ENCODE measurements around the gene CLTC. TPM values are rescaled to one million over a fixed set of nuclear protein-coding genes. Genes with fewer than 3 reads are reported as not detected.

Gene CLTC
- total and polyA plus RNA-seq, 2 experiments from 2014 or later, result 107 to 344 TPM

DNA sequence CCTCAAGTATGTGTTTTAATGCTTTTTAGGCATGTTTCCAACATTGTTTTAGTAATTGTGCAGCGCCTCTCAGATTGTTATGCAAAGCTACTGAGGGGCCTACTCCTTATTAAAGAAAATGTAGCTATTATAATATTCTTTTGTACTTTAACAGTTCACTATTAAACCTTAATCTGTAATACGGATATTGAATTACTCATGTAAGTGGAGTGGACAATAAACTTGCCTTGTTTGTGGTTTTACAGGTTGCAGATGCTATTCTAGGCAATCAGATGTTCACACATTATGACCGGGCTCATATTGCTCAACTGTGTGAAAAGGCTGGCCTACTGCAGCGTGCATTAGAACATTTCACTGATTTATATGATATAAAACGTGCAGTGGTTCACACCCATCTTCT lies 46.5 kb downstream of the CLTC start (continued):
- TF ChIP-seq JUNB (IDR thresholded peaks at IDR 0.05; ENCODE audit: unreplicated experiment), result no peak
- no peak for TF ChIP-seq STAT1 (IDR thresholded peaks at IDR 0.05; ENCODE audit: unreplicated experiment)
- no peak for TF ChIP-seq CREB1 (CRISPR knock-in tag; IDR thresholded peaks at IDR 0.05; ENCODE audit: low read depth)
- TF ChIP-seq POLR2AphosphoS5 (IDR thresholded peaks at IDR 0.05; ENCODE audit: low read depth), result no peak
- no peak for TF ChIP-seq EZH2phosphoT487 (IDR thresholded peaks at IDR 0.05; ENCODE audit: unreplicated experiment)
- TF ChIP-seq, protein P1, sequence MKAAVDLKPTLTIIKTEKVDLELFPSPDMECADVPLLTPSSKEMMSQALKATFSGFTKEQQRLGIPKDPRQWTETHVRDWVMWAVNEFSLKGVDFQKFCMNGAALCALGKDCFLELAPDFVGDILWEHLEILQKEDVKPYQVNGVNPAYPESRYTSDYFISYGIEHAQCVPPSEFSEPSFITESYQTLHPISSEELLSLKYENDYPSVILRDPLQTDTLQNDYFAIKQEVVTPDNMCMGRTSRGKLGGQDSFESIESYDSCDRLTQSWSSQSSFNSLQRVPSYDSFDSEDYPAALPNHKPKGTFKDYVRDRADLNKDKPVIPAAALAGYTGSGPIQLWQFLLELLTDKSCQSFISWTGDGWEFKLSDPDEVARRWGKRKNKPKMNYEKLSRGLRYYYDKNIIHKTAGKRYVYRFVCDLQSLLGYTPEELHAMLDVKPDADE (IDR thresholded peaks at IDR 0.05), result no peak
- no peak for TF ChIP-seq NANOG (IDR thresholded peaks at IDR 0.05; ENCODE audit: borderline replicate concordance)
- TF ChIP-seq ZNF331 (CRISPR knock-in tag; IDR thresholded peaks at IDR 0.05; ENCODE audit: low read depth), result no peak

DNA sequence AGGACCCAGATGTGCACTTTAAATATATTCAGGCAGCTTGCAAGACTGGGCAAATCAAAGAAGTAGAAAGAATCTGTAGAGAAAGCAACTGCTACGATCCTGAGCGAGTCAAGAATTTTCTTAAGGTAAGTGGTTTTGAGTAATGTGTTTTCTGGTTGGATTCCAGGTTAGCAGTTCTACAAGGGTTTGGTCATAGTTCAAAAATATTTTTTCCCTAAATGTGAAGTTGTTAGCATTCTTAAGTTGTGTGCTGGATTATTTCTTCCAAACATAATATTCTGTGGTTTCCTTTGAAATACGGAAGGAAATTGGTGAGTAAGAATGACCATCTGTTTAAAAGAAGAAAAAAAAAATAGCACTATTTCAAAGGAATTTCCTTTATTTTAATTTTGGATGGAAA lies 49.1 kb downstream of the CLTC start:
- ATAC-seq (no peak), DNase-seq (ENCODE audit: low spot score) (no peak)
- Histone ChIP-seq H3K79me2 (replicated peaks; ENCODE audit: insufficient read depth) (peaks cover 8% of the 10 kb centered on the region; the same call in 1 of the 2 replicates), H2AFZ (no peak overlapping the region), H3K9me2 (ENCODE audit: insufficient read depth) (no peaks in the 10 kb centered on the region), H3K27ac (ENCODE audit: low read depth) (no peak overlapping the region), H4K20me1 (replicated peaks; ENCODE audit: insufficient read depth) (0 out of 2 replicates have a peak, but pooled peaks cover 6% of the 10 kb centered on the region), H3K4me2 (no peak overlapping the region), H3K27me3 (ENCODE audit: insufficient read depth) (no peaks in the 10 kb centered on the region), H3F3A (replicated peaks; ENCODE audit: low read depth) (no peaks in the 10 kb centered on the region), H3K4me3 (no peak overlapping the region), H3K36me3 (ENCODE audit: insufficient read depth) (peaks cover 65% of the 10 kb centered on the region), H3K4me1 (ENCODE audit: insufficient read depth) (no peaks in the 10 kb centered on the region)
- Mint-ChIP-seq H3K4me3 (no peak overlapping the region), H3K27me3 (ENCODE audit: insufficient read depth, low read depth, poor library complexity) (no peaks in the 10 kb centered on the region), H3K4me1 (no peaks in the 10 kb centered on the region), H3K27ac (no peak overlapping the region), H3K9me3 (no peaks in the 10 kb centered on the region), H3K36me3 (ENCODE audit: low read depth) (peaks cover 66% of the 10 kb centered on the region)
- TF ChIP-seq ZNF331 (CRISPR knock-in tag; IDR thresholded peaks at IDR 0.05; ENCODE audit: low read depth) (no peak), POLR2AphosphoS5 (IDR thresholded peaks at IDR 0.05; ENCODE audit: low read depth) (no peak), JUNB (IDR thresholded peaks at IDR 0.05; ENCODE audit: unreplicated experiment) (no peak), ZNF114 (CRISPR knock-in tag; IDR thresholded peaks at IDR 0.05) (no peak)
- TF ChIP-seq, protein P2, sequence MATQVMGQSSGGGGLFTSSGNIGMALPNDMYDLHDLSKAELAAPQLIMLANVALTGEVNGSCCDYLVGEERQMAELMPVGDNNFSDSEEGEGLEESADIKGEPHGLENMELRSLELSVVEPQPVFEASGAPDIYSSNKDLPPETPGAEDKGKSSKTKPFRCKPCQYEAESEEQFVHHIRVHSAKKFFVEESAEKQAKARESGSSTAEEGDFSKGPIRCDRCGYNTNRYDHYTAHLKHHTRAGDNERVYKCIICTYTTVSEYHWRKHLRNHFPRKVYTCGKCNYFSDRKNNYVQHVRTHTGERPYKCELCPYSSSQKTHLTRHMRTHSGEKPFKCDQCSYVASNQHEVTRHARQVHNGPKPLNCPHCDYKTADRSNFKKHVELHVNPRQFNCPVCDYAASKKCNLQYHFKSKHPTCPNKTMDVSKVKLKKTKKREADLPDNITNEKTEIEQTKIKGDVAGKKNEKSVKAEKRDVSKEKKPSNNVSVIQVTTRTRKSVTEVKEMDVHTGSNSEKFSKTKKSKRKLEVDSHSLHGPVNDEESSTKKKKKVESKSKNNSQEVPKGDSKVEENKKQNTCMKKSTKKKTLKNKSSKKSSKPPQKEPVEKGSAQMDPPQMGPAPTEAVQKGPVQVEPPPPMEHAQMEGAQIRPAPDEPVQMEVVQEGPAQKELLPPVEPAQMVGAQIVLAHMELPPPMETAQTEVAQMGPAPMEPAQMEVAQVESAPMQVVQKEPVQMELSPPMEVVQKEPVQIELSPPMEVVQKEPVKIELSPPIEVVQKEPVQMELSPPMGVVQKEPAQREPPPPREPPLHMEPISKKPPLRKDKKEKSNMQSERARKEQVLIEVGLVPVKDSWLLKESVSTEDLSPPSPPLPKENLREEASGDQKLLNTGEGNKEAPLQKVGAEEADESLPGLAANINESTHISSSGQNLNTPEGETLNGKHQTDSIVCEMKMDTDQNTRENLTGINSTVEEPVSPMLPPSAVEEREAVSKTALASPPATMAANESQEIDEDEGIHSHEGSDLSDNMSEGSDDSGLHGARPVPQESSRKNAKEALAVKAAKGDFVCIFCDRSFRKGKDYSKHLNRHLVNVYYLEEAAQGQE (IDR thresholded peaks at IDR 0.05; ENCODE audit: unreplicated experiment), result no peak
- TF ChIP-seq, protein P1 (IDR thresholded peaks at IDR 0.05), result no peak
- TF ChIP-seq, protein P3, sequence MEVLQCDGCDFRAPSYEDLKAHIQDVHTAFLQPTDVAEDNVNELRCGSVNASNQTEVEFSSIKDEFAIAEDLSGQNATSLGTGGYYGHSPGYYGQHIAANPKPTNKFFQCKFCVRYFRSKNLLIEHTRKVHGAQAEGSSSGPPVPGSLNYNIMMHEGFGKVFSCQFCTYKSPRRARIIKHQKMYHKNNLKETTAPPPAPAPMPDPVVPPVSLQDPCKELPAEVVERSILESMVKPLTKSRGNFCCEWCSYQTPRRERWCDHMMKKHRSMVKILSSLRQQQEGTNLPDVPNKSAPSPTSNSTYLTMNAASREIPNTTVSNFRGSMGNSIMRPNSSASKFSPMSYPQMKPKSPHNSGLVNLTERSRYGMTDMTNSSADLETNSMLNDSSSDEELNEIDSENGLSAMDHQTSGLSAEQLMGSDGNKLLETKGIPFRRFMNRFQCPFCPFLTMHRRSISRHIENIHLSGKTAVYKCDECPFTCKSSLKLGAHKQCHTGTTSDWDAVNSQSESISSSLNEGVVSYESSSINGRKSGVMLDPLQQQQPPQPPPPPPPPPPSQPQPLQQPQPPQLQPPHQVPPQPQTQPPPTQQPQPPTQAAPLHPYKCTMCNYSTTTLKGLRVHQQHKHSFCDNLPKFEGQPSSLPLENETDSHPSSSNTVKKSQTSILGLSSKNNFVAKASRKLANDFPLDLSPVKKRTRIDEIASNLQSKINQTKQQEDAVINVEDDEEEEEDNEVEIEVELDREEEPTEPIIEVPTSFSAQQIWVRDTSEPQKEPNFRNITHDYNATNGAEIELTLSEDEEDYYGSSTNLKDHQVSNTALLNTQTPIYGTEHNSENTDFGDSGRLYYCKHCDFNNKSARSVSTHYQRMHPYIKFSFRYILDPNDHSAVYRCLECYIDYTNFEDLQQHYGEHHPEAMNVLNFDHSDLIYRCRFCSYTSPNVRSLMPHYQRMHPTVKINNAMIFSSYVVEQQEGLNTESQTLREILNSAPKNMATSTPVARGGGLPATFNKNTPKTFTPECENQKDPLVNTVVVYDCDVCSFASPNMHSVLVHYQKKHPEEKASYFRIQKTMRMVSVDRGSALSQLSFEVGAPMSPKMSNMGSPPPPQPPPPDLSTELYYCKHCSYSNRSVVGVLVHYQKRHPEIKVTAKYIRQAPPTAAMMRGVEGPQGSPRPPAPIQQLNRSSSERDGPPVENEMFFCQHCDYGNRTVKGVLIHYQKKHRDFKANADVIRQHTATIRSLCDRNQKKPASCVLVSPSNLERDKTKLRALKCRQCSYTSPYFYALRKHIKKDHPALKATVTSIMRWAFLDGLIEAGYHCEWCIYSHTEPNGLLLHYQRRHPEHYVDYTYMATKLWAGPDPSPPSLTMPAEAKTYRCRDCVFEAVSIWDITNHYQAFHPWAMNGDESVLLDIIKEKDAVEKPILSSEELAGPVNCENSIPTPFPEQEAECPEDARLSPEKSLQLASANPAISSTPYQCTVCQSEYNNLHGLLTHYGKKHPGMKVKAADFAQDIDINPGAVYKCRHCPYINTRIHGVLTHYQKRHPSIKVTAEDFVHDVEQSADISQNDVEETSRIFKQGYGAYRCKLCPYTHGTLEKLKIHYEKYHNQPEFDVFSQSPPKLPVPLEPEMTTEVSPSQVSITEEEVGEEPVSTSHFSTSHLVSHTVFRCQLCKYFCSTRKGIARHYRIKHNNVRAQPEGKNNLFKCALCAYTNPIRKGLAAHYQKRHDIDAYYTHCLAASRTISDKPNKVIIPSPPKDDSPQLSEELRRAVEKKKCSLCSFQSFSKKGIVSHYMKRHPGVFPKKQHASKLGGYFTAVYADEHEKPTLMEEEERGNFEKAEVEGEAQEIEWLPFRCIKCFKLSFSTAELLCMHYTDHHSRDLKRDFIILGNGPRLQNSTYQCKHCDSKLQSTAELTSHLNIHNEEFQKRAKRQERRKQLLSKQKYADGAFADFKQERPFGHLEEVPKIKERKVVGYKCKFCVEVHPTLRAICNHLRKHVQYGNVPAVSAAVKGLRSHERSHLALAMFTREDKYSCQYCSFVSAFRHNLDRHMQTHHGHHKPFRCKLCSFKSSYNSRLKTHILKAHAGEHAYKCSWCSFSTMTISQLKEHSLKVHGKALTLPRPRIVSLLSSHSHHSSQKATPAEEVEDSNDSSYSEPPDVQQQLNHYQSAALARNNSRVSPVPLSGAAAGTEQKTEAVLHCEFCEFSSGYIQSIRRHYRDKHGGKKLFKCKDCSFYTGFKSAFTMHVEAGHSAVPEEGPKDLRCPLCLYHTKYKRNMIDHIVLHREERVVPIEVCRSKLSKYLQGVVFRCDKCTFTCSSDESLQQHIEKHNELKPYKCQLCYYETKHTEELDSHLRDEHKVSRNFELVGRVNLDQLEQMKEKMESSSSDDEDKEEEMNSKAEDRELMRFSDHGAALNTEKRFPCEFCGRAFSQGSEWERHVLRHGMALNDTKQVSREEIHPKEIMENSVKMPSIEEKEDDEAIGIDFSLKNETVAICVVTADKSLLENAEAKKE (CRISPR knock-in tag; IDR thresholded peaks at IDR 0.05), result no peak
- TF ChIP-seq, protein P4, sequence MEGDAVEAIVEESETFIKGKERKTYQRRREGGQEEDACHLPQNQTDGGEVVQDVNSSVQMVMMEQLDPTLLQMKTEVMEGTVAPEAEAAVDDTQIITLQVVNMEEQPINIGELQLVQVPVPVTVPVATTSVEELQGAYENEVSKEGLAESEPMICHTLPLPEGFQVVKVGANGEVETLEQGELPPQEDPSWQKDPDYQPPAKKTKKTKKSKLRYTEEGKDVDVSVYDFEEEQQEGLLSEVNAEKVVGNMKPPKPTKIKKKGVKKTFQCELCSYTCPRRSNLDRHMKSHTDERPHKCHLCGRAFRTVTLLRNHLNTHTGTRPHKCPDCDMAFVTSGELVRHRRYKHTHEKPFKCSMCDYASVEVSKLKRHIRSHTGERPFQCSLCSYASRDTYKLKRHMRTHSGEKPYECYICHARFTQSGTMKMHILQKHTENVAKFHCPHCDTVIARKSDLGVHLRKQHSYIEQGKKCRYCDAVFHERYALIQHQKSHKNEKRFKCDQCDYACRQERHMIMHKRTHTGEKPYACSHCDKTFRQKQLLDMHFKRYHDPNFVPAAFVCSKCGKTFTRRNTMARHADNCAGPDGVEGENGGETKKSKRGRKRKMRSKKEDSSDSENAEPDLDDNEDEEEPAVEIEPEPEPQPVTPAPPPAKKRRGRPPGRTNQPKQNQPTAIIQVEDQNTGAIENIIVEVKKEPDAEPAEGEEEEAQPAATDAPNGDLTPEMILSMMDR (conservative IDR thresholded peaks at IDR 0.05; ENCODE audit: low read depth in 2 of 2), result no peak
